Peyer's patch (tissue), 4 donors: ENCODE data around the gene GTSE1. TPM values are rescaled to one million over a fixed set of nuclear protein-coding genes. Genes with fewer than 3 reads are reported as not detected.
A peak's percentile ranks its signal among the peaks of the same experiment; 100 is the strongest.

ENCODE experiments used
- DNase-seq, 3 donors: peaks; one replicate each; pipeline ENCODE4 v3.0.0-alpha.2; 2017 to 2019
- H3K27ac ChIP-seq, 4 donors: fragments of 200-600 bp; sonication (generic); one replicate each; pipeline ENCODE4 v1.5.1; 2016 to 2019
- H3K27me3 ChIP-seq, 2 donors: fragments of 200-600 bp; sonication (generic); one replicate each; pipeline ENCODE4 v1.5.1; 2019
- H3K36me3 ChIP-seq, 3 donors: fragments of 200-600 bp; sonication (generic); one replicate each; pipeline ENCODE4 v1.5.1; 2016 to 2019
- H3K4me1 ChIP-seq, 4 donors: fragments of 200-600 bp; sonication (generic); one replicate each; pipeline ENCODE4 v1.5.1; 2016 to 2019
- H3K4me3 ChIP-seq, 4 donors: fragments of 200-600 bp; sonication (generic); 1 replicate in 3 of 4; 2 replicates in 1 of 4; pipeline ENCODE4 v1.5.1; 2016 to 2019; ENCODE audit warnings: mild to moderate bottlenecking in 1 of 4
- H3K9me3 ChIP-seq, 4 donors: fragments of 200-600 bp; sonication (generic); one replicate each; pipeline ENCODE4 v1.5.1; 2016 to 2019; ENCODE audit warnings: mild to moderate bottlenecking in 1 of 4
- CTCF ChIP-seq, 6 experiments: fragments of 450-650 bp in 4 of 6; fragments of 200-600 bp in 2 of 6; sonication (generic) in 1 of 6; IDR thresholded peaks; one replicate each; pipeline ENCODE4 v1.5.1; 2017 to 2019; ENCODE audit warnings: antibody characterized with exemption in 6 of 6, mild to moderate bottlenecking in 3 of 6, moderate library complexity in 1 of 6
- POLR2A ChIP-seq, 2 donors: fragments of 450-650 bp; IDR thresholded peaks; one replicate each; pipeline ENCODE4 v1.5.1; 2017; ENCODE audit warnings: antibody characterized with exemption in 2 of 2, mild to moderate bottlenecking in 2 of 2, moderate library complexity in 2 of 2
- total RNA-seq, 4 donors: library from RNA; depleted of rRNA; stranded (reverse); fragments of >200 nt; gene quantifications; one replicate each; pipeline ENCODE4 v1.1.0, GENCODE V29; 2016

Gene GTSE1
- total RNA-seq, 4 donors from 2014 or later = 2.3 to 14.9 (median 5.9) TPM

GRCh38 chr22:46299101-46299500 is 2.4 kb downstream of the GTSE1 start:
- no peaks in the 10 kb centered on the region for H3K9me3 ChIP-seq
- peak in 1 of 3 donors; percentile 2 for DNase-seq
- H3K27ac ChIP-seq = no peak overlapping the region
- H3K4me1 ChIP-seq = peaks cover 0 to 17% (median 9%) of the 10 kb centered on the region in 4 donors
- no peaks in the 10 kb centered on the region for H3K27me3 ChIP-seq
- H3K4me3 ChIP-seq = no peak overlapping the region
- H3K36me3 ChIP-seq = no peaks in the 10 kb centered on the region
- TF ChIP-seq CTCF (IDR thresholded peaks at IDR 0.05) = no peak
- TF ChIP-seq POLR2A (IDR thresholded peaks at IDR 0.05) = no peak

- DNase-seq = peak in 1 of 3 donors; percentile 8
- peaks cover 0 to 15% (median 9%) of the 10 kb centered on the region in 4 donors for H3K4me1 ChIP-seq
- H3K27me3 ChIP-seq = no peaks in the 10 kb centered on the region
- no peak for TF ChIP-seq POLR2A (IDR thresholded peaks at IDR 0.05)
- no peak for TF ChIP-seq CTCF (IDR thresholded peaks at IDR 0.05)
- no peak overlapping the region for H3K4me3 ChIP-seq
- H3K9me3 ChIP-seq = no peaks in the 10 kb centered on the region
- H3K27ac ChIP-seq = no peak overlapping the region
- H3K36me3 ChIP-seq = no peaks in the 10 kb centered on the region
These were observed 3.8 kb downstream of the GTSE1 start for GRCh38 chr22:46300491-46300890.

DNA sequence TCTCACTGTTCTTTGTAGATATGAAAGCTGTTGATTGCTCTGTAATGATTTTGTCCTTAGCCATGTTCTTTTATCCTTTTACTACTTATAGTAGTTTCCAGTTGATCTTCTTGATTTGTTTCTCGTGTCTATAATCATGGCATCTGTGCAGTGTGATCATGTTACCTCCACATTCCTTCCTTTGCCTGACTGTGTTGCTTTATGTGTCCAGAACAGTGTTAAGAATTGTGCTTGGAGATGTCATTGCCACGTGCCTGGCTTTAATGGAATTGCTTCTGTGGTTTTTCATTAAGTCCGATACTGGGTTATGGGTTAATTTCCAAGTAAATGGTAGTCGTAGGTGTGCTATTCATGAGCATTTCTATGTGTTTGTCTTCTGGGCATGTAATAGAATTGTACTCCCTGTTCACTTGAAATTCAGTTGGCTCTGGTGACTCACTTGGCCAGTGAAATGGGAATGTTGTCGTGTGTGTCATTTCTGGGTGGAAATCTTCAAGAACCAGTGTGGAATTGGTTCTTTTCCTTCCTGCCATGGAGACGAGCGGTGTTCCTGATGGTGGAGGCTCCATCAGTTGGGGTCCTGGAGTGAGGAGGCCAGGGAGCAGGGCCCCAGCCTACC is 6.8 kb downstream of the GTSE1 start:
- no peaks in the 10 kb centered on the region for H3K9me3 ChIP-seq

DNA sequence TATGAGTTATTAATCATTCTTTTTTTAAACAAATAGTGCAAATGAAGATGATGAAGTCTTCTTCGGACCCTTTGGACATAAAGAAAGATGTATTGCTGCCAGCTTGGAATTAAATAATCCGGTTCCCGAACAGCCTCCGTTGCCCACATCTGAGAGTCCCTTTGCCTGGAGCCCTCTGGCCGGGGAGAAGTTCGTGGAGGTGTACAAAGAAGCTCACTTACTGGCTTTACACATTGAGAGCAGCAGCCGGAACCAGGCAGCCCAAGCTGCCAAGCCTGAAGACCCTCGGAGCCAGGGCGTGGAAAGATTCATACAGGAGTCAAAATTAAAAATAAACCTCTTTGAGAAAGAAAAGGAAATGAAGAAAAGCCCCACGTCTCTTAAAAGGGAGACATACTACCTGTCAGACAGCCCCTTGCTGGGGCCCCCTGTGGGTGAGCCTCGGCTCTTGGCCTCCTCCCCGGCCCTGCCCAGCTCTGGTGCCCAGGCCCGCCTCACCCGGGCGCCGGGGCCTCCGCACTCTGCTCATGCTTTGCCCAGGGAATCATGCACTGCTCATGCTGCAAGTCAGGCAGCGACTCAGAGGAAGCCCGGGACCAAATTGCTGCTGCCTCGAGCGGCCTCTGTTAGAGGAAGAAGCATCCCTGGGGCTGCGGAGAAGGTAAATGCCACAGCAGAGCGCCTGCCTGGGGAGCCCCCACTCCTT is 11.8 kb downstream of the GTSE1 start:
- peaks cover 0 to 4% (median 0%) of the 10 kb centered on the region in 3 donors for H3K36me3 ChIP-seq
- no peaks in the 10 kb centered on the region for H3K9me3 ChIP-seq
- TF ChIP-seq POLR2A (IDR thresholded peaks at IDR 0.05) (no peak), CTCF (IDR thresholded peaks at IDR 0.05) (no peak)
- no peaks in the 10 kb centered on the region for H3K4me1 ChIP-seq
- no peak overlapping the region for H3K27ac ChIP-seq
- no peaks in the 10 kb centered on the region for H3K27me3 ChIP-seq
- peak in 1 of 3 donors; percentile 29 for DNase-seq
- no peak overlapping the region for H3K4me3 ChIP-seq

More for the DNA sequence above, 6.8 kb downstream of the GTSE1 start:
- Histone ChIP-seq H3K4me1 (no peaks in the 10 kb centered on the region), H3K36me3 (peaks cover 0 to 2% (median 0%) of the 10 kb centered on the region in 3 donors), H3K27ac (no peak overlapping the region), H3K4me3 (no peak overlapping the region), H3K27me3 (no peaks in the 10 kb centered on the region)
- DNase-seq = no peak
- TF ChIP-seq CTCF (IDR thresholded peaks at IDR 0.05) (no peak), POLR2A (IDR thresholded peaks at IDR 0.05) (no peak)

DNA sequence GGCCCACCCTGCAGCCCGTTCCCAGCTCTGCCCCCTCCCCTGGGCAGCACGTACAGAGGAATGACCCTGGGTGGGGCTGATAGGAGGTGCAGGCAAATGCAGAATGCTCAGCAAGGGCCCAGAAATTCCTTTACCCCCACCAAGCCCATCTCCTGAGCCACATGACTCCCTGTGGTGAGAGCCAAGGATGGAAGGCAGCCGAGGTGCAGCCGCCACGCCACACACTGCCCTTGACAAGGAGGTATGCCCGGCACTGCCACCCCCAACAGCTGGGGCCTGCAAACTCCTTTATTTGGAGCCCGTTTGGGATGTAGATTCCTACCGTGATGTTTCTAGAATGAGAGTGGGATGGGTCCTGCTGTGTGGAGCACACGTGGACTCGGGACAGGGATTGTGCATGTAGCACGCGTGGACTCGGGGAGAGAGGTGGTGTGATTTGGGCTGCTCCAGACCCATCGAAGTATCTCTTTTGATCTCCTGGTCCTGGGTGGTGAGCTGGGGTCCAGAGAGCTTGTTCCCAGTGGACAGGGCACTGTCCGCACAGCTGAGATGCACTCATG is 12.9 kb downstream of the GTSE1 start:
- Histone ChIP-seq H3K4me1 (no peaks in the 10 kb centered on the region), H3K27me3 (no peaks in the 10 kb centered on the region), H3K9me3 (no peaks in the 10 kb centered on the region), H3K36me3 (peaks cover 0 to 4% (median 0%) of the 10 kb centered on the region in 3 donors), H3K4me3 (no peak overlapping the region), H3K27ac (no peak overlapping the region)
- DNase-seq = no peak
- no peak for TF ChIP-seq POLR2A (IDR thresholded peaks at IDR 0.05)
- no peak for TF ChIP-seq CTCF (IDR thresholded peaks at IDR 0.05)
